Brain microvascular endothelial cell (primary cell): Measurements from ENCODE around the gene OR51E2.
"Not testable (repeated sequence)": the region's sequence is repeated elsewhere in the genome, so short reads cannot be mapped to it uniquely, and the experiment has no call there.

ENCODE experiments used
- DNase-seq: peaks from one replicate; pipeline ENCODE4 v3.0.0-alpha.2; 2020
- H3K27ac ChIP-seq: fragments of 250-450 bp; sonication (Bioruptor Pico); 2 replicates; pipeline ENCODE4 v1.5.1; 2020; ENCODE audit warnings: mild to moderate bottlenecking, moderate library complexity
- H3K27me3 ChIP-seq: fragments of 250-450 bp; sonication (Bioruptor Pico); replicated peaks from 2 replicates; pipeline ENCODE4 v1.5.1; 2020; ENCODE audit warnings: mild to moderate bottlenecking
- H3K36me3 ChIP-seq: fragments of 250-450 bp; sonication (Bioruptor Pico); replicated peaks from 2 replicates; pipeline ENCODE4 v1.5.1; 2020; ENCODE audit warnings: mild to moderate bottlenecking
- H3K4me3 ChIP-seq: 2 replicates; pipeline ENCODE4 v1.5.1; 2011; ENCODE audit warnings: low read depth, mild to moderate bottlenecking, control low read depth, low read length, moderate library complexity
- CTCF ChIP-seq: IDR thresholded peaks from 2 replicates; pipeline ENCODE4 v1.5.1; 2011; ENCODE audit warnings: low read depth, mild to moderate bottlenecking, moderate library complexity, low read length, control low read depth, inconsistent platforms; ENCODE audit errors: missing control alignments
- in situ Hi-C: cut with HindIII; loops from 2 replicates; pipeline ENCODE4 v1.10.0; 2017; ENCODE audit warnings: low sequenced_read_pairs, low pct_ligation_motif_present

Gene OR51E2

GRCh38 chr11:4697585-4697984, at the start of gene OR51E2:
OR51E2 (minus strand) TSS chr11:4697853; CDS start chr11:4682711, 15,142 bp downstream.
- Histone ChIP-seq H3K4me3 (peak within 1 kb of the TSS; percentile 24), H3K27ac (peak within 1 kb of the TSS; percentile 85), H3K36me3 (no peaks in the 10 kb centered on the region), H3K27me3 (no peaks in the 10 kb centered on the region)
- in situ Hi-C loops, result no loop called here
- TF ChIP-seq CTCF, result peak; percentile 24
- DNase-seq, result peak; percentile 90

GRCh38 chr11:4740735-4741134, 43.1 kb upstream of the OR51E2 start:
- no peak overlapping the region for H3K4me3 ChIP-seq
- DNase-seq, result no peak
- in situ Hi-C loops, result no loop called here
- H3K27ac ChIP-seq, result no peak overlapping the region
- TF ChIP-seq CTCF, result no peak
- H3K27me3 ChIP-seq, result no peaks in the 10 kb centered on the region
- no peaks in the 10 kb centered on the region for H3K36me3 ChIP-seq

- in situ Hi-C loops, result no loop called here
- Histone ChIP-seq H3K27me3 (no peaks in the 10 kb centered on the region), H3K36me3 (no peaks in the 10 kb centered on the region)
Observed at GRCh38 chr11:4727171-4727570, 29.5 kb upstream of the OR51E2 start.

GRCh38 chr11:4722616-4723534, 25.2 kb upstream of the OR51E2 start:
- H3K27ac ChIP-seq, H3K36me3 ChIP-seq, H3K4me3 ChIP-seq, H3K27me3 ChIP-seq, DNase-seq, in situ Hi-C loops: not testable (repeated sequence)

More at GRCh38 chr11:4727171-4727570, 29.5 kb upstream of the OR51E2 start:
- no peak for TF ChIP-seq CTCF
- Histone ChIP-seq H3K4me3 (no peak overlapping the region), H3K27ac (no peak overlapping the region)
- no peak for DNase-seq

GRCh38 chr11:4714300-4714699, 16.6 kb upstream of the OR51E2 start:
- TF ChIP-seq CTCF, result no peak
- no peak for DNase-seq
- Histone ChIP-seq H3K27me3 (no peaks in the 10 kb centered on the region), H3K36me3 (no peaks in the 10 kb centered on the region), H3K4me3 (no peak overlapping the region), H3K27ac (no peak overlapping the region)
- in situ Hi-C loops, result no loop called here

GRCh38 chr11:4713241-4713640, 15.6 kb upstream of the OR51E2 start:
- in situ Hi-C loops, result no loop called here
- Histone ChIP-seq H3K36me3 (no peaks in the 10 kb centered on the region), H3K4me3 (no peak overlapping the region), H3K27me3 (no peaks in the 10 kb centered on the region), H3K27ac (no peak overlapping the region)
- TF ChIP-seq CTCF, result no peak
- DNase-seq, result peak; percentile 11
